ENCODE data around the gene ELAC1.

ELAC1 gene, protein sequence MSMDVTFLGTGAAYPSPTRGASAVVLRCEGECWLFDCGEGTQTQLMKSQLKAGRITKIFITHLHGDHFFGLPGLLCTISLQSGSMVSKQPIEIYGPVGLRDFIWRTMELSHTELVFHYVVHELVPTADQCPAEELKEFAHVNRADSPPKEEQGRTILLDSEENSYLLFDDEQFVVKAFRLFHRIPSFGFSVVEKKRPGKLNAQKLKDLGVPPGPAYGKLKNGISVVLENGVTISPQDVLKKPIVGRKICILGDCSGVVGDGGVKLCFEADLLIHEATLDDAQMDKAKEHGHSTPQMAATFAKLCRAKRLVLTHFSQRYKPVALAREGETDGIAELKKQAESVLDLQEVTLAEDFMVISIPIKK

DNA sequence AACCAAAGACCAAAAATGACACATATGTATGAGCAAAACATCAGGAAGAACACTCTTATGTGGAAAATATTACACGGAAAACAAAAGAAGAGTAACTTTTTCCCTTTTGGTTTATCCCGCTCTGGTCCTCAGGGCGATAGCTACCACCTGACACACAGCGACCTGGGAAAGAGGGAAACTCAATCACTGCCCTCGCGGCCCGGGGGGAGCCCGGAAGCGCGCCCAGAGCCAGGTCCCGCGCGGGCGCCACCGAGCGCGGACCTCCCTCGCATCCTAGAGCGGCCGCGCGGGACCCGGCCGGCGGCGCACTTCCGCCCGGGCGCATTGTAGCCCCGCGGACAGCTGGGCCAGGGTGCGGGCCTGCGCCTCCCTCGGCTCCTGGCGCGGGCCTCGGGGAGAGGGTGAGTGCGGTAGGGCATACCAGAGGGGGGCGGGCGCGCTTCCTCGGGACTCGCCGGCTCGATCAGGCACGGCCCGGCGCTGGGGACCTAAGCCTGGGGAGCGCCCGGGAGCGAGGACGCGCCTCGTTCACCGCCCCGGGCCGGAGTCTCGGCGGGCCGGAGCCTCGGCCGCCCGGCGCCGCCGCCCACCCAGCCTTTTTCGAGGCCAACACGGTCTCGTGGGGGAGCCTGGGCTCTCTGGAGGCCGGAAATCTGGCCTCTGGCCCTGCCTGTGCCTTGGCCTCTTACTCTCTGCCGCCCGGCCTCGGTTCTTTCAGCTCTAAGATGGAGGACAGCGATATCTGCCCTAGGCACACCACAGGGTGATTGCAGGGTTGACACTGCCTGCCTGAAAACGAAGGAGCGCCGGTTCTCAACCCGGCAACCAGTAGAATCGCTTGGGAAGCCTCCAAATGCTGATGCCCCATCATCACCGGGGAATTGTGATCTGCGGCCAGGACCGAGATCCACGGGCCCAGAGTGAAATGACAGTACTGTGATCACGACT is at the start of gene ELAC1:
Gene ELAC1 (plus strand): TSS at position 327 of the 948 bp plus-strand sequence. CDS start 6,365 bp downstream, outside the sequence.
- peak within 1 kb of the TSS; percentile 95 for H3K27ac ChIP-seq (ENCODE audit: low read depth, low read length)
- peak within 1 kb of the TSS; percentile 86 for H3K9ac ChIP-seq (ENCODE audit: low read length)
- H3K4me1 ChIP-seq (ENCODE audit: control insufficient read depth, insufficient read depth, low read length) = peaks cover 10% of the 10 kb centered on the region
- H3K4me3 ChIP-seq (ENCODE audit: low read length) = peak within 1 kb of the TSS; percentile 64
- no peaks in the 10 kb centered on the region for H3K27me3 ChIP-seq (ENCODE audit: control insufficient read depth, insufficient read depth, low read length)
- H3K36me3 ChIP-seq (ENCODE audit: control insufficient read depth, insufficient read depth, low read length) = no peaks in the 10 kb centered on the region

DNA sequence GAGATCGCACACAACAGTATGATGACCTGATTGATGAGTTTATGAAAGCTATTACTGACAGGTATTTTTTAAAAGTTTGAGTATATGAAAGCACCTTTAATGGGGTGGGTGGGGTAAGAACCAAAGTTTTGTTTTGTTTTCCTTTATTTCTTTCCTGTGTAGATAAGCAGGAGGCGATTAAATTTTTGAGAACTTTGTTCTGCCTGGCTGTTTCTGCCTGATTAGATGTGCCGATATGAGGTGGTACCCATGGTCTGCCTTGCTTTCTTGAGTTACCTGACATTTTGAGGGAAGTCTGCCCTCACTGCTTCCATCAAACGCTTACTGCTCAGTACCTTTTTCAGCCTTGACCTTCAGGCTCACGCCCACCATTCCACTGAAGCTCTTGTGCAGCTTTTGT is 49.7 kb upstream of the ELAC1 start:
- H3K9ac ChIP-seq (ENCODE audit: low read length) = no peak overlapping the region
- no peaks in the 10 kb centered on the region for H3K4me1 ChIP-seq (ENCODE audit: control insufficient read depth, insufficient read depth, low read length)
- H3K27ac ChIP-seq (ENCODE audit: low read depth, low read length) = no peak overlapping the region
- H3K4me3 ChIP-seq (ENCODE audit: low read length) = no peak overlapping the region
- peaks cover 12% of the 10 kb centered on the region for H3K36me3 ChIP-seq (ENCODE audit: control insufficient read depth, insufficient read depth, low read length)
- H3K27me3 ChIP-seq (ENCODE audit: control insufficient read depth, insufficient read depth, low read length) = no peaks in the 10 kb centered on the region

DNA sequence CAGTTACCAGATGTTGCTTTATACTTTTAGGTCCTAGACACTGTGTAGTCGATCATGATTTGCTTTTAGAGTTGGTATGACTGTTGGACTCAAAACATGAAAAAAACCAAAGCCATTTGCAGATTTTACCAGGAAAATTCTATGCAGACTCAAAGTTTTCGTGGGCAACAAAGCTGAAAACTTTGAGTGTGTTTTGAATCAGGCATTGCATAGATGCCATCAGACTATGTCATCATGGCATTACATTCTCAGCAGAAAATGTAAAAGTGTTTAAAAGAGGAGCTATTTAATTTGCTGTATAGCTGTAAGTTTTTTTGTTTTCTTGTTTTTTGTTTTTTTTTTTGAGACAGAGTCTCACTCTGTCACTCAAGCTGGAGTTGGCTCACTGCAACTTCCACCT is 43.5 kb upstream of the ELAC1 start:
- Histone ChIP-seq H3K27ac (ENCODE audit: low read depth, low read length) (no peak overlapping the region), H3K27me3 (ENCODE audit: control insufficient read depth, insufficient read depth, low read length) (no peaks in the 10 kb centered on the region), H3K4me3 (ENCODE audit: low read length) (no peak overlapping the region), H3K4me1 (ENCODE audit: control insufficient read depth, insufficient read depth, low read length) (no peaks in the 10 kb centered on the region), H3K9ac (ENCODE audit: low read length) (no peak overlapping the region), H3K36me3 (ENCODE audit: control insufficient read depth, insufficient read depth, low read length) (peaks cover 5% of the 10 kb centered on the region)

DNA sequence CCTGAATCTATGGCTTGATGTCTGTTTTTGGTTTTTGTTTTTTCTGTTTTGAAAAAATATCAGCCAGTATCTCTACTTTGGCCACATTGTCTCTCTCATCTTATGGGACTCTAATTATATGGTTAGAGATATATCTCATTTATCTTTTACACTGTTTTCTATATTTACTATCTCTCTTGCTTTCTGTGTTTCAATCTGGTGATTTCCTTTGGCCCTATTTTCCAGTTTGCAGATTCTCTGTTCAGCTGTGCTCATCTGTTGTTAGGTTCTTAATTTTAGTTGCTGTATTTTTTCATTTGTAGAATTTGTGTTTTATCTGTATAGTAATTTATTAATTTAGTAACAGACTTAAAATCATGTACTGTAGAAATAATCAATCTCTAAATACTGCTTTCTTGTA is 41.3 kb upstream of the ELAC1 start:
- H3K36me3 ChIP-seq (ENCODE audit: control insufficient read depth, insufficient read depth, low read length) = peaks cover 5% of the 10 kb centered on the region
- H3K4me3 ChIP-seq (ENCODE audit: low read length) = no peak overlapping the region
- no peaks in the 10 kb centered on the region for H3K4me1 ChIP-seq (ENCODE audit: control insufficient read depth, insufficient read depth, low read length)
- H3K27me3 ChIP-seq (ENCODE audit: control insufficient read depth, insufficient read depth, low read length) = no peaks in the 10 kb centered on the region
- no peak overlapping the region for H3K27ac ChIP-seq (ENCODE audit: low read depth, low read length)
- H3K9ac ChIP-seq (ENCODE audit: low read length) = no peak overlapping the region

DNA sequence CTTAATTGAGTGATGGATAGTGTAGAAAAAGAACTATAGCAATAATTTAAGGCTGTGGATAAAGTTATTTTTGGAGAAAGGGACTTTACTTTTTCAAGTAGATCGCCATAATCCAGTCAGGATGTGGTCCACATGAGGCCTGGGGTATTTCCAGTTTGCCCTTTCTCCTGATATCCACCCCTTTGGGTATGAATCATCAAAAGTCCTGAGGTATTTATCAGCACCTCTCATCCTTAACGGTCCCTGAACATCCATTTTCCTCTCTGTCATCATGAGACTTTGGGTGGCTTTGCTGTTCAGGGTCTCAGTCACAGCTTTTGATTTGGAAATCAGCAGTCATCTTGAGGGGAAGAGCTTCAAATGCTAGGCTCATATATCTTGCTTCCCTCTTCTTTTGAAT is 39.3 kb upstream of the ELAC1 start:
- H3K27ac ChIP-seq (ENCODE audit: low read depth, low read length) = no peak overlapping the region
- H3K36me3 ChIP-seq (ENCODE audit: control insufficient read depth, insufficient read depth, low read length) = no peaks in the 10 kb centered on the region

DNA sequence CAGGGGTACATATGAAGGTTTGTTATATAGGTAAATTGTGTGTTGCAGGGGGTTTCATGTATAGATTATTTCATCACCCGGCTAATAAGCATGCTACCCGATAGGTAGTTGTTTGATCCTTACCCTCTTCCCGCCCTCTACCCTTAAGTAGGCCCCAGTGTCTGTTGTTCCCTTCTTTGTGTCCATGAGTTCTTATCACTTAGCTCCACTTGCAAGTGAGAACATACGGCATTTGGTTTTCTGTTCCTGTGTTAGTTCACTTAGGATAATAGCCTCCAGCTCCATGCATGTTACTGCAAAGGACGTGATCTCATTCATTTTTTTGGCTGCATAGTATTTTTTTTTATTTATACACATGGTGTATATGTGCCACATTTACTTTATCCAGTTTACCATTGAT is 34.2 kb upstream of the ELAC1 start:
- no peaks in the 10 kb centered on the region for H3K36me3 ChIP-seq (ENCODE audit: control insufficient read depth, insufficient read depth, low read length)
- H3K4me3 ChIP-seq (ENCODE audit: low read length) = no peak overlapping the region
- H3K4me1 ChIP-seq (ENCODE audit: control insufficient read depth, insufficient read depth, low read length) = no peaks in the 10 kb centered on the region
- H3K9ac ChIP-seq (ENCODE audit: low read length) = no peak overlapping the region
- H3K27ac ChIP-seq (ENCODE audit: low read depth, low read length) = no peak overlapping the region
- H3K27me3 ChIP-seq (ENCODE audit: control insufficient read depth, insufficient read depth, low read length) = no peaks in the 10 kb centered on the region

More for the DNA sequence above, 39.3 kb upstream of the ELAC1 start:
- Histone ChIP-seq H3K27me3 (ENCODE audit: control insufficient read depth, insufficient read depth, low read length) (no peaks in the 10 kb centered on the region), H3K4me3 (ENCODE audit: low read length) (no peak overlapping the region), H3K4me1 (ENCODE audit: control insufficient read depth, insufficient read depth, low read length) (no peaks in the 10 kb centered on the region), H3K9ac (ENCODE audit: low read length) (no peak overlapping the region)

DNA sequence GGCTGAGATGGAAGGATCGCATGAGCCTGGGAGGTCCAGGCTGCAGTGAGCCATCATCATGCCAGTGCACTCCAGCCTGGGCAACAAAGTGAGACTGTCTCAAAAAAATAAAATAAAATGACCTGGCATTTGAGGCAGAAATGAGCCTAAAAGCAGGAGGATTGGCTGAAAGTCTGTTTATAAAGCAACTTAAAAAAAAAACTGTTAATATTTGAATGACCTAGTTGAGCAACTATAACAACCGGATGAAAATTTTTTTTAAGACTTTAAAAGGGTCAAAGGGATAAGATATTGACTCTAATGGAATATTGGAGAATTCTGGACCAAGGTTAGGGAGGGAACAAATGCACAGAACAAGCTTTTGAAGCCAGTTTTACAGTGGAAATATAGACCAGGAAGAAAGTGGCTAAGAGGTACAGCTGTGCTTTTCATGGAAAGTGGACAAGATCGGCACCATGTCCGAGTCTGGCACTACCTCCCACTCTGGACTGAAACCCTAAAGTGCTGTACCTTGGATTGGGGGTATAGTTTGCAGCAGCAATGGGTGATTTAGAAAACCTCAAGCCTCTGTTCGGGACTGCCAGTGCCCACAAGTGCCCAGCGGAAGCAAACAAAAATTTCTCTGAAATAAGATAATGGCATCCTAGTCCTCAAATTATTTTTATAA is 33.2 kb upstream of the ELAC1 start:
- Histone ChIP-seq H3K27ac (ENCODE audit: low read depth, low read length) (no peak overlapping the region), H3K36me3 (ENCODE audit: control insufficient read depth, insufficient read depth, low read length) (no peaks in the 10 kb centered on the region), H3K27me3 (ENCODE audit: control insufficient read depth, insufficient read depth, low read length) (no peaks in the 10 kb centered on the region), H3K4me1 (ENCODE audit: control insufficient read depth, insufficient read depth, low read length) (no peaks in the 10 kb centered on the region), H3K4me3 (ENCODE audit: low read length) (no peak overlapping the region), H3K9ac (ENCODE audit: low read length) (no peak overlapping the region)

DNA sequence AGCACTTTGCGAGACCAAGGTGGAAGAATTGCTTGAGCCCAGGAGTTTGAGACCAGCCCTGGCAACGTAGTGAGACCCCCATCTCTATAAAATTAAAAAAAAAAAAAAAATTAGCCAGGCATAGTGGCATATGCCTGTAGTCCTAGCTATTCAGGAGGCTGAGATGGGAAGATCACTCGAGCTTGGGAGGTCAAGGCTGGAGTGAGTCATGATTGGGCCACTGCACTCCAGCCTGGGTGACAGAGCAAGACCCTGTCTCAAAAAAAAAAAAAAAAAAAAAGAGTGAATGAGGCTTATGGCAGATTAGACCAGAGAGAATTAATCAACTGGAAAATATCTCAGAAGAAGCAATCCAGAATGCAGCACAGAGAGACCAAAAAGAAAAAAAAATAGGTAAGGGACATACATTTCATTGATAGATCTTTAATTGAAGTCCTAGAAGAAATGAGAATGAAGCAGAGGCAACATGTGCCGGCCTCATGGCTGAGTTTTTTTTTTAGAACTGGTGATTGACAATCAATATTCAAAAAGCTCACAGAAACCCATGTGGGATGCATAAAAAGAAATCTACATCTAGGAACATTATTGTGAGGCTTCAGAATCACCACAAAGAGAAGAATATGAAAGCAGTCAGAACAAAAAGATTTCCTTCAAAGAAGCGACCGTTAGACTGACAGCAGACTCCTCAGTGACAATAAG is 32.2 kb upstream of the ELAC1 start:
- H3K4me1 ChIP-seq (ENCODE audit: control insufficient read depth, insufficient read depth, low read length) = no peaks in the 10 kb centered on the region
- no peak overlapping the region for H3K27ac ChIP-seq (ENCODE audit: low read depth, low read length)
- H3K4me3 ChIP-seq (ENCODE audit: low read length) = no peak overlapping the region
- no peaks in the 10 kb centered on the region for H3K36me3 ChIP-seq (ENCODE audit: control insufficient read depth, insufficient read depth, low read length)
- no peak overlapping the region for H3K9ac ChIP-seq (ENCODE audit: low read length)
- no peaks in the 10 kb centered on the region for H3K27me3 ChIP-seq (ENCODE audit: control insufficient read depth, insufficient read depth, low read length)

DNA sequence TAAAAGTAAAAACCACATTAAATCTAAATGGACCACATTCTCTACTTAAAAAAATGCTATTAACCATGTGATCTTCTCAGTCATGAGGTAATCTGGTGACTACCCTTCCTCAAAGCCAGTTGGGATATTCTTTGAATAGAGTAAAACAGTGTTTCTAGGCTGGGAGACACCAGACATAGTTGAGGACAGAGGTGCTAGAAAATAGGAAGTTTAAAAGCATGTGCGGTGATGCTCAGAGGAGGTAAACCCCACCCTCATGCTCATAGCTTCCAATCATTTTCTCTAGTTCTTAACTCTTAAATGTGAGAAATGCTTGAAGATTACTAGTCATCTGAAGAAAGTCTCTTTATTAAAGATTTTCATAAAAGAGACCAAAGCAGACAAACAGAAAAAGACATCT is 30.7 kb upstream of the ELAC1 start:
- no peaks in the 10 kb centered on the region for H3K27me3 ChIP-seq (ENCODE audit: control insufficient read depth, insufficient read depth, low read length)
- H3K4me3 ChIP-seq (ENCODE audit: low read length) = no peak overlapping the region
- H3K9ac ChIP-seq (ENCODE audit: low read length) = no peak overlapping the region
- H3K27ac ChIP-seq (ENCODE audit: low read depth, low read length) = no peak overlapping the region
- no peaks in the 10 kb centered on the region for H3K4me1 ChIP-seq (ENCODE audit: control insufficient read depth, insufficient read depth, low read length)
- H3K36me3 ChIP-seq (ENCODE audit: control insufficient read depth, insufficient read depth, low read length) = no peaks in the 10 kb centered on the region

DNA sequence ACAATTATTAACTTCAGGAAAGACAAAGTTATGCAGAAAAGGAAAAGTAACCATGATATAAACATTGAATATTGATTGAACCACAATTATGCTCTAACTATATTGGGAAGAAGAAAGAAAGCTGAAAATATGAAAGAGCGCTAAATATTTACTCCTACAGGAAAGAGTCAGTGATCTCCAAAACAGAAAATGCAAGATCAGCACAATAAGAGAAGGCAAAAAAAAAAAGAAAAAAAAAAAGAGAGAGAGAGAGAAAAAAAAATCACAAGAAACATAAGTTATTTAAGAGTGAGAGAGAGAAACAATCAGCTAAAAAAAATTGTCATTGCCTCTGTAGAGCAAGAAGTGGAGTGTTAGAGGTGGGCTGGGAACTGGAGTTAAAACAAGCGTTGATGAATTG is 28.9 kb upstream of the ELAC1 start:
- Histone ChIP-seq H3K9ac (ENCODE audit: low read length) (no peak overlapping the region), H3K27me3 (ENCODE audit: control insufficient read depth, insufficient read depth, low read length) (no peaks in the 10 kb centered on the region), H3K36me3 (ENCODE audit: control insufficient read depth, insufficient read depth, low read length) (no peaks in the 10 kb centered on the region), H3K4me1 (ENCODE audit: control insufficient read depth, insufficient read depth, low read length) (no peaks in the 10 kb centered on the region), H3K27ac (ENCODE audit: low read depth, low read length) (no peak overlapping the region), H3K4me3 (ENCODE audit: low read length) (no peak overlapping the region)

DNA sequence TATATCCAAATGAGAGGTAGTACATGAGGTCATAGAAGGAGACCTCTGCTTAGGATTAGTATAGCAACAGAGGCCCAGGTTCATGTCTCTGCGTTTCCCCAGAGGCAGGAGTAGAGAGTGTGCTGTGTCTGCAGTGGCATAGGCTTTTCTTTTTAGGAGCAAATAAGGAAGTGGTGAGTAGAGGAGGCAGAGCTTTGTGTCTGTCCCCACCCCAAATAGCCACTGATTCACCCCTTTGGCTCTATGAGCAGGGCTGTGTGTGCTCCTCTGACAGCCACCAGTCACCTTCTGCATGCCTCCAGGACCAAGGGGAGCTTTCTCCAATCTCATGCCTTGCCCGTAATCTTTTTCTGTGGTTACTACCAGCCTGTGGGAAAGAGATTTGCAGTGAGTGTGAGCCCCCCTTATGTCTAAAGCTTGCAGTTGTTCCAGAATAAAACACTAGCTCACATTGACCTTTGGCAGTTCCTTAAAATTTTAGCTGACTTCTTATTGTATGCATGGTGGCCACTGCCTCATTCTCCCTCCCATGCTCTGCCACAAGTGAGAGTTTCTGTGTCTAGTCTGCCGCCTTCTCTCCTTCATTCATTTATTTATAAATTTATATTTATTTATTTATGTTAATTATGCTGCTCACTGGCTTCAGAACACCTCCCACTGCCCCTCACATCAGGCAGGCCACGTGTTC is 23.5 kb upstream of the ELAC1 start:
- no peak overlapping the region for H3K9ac ChIP-seq (ENCODE audit: low read length)
- H3K27ac ChIP-seq (ENCODE audit: low read depth, low read length) = peak overlapping the region; percentile 8
- no peak overlapping the region for H3K4me3 ChIP-seq (ENCODE audit: low read length)
- no peaks in the 10 kb centered on the region for H3K27me3 ChIP-seq (ENCODE audit: control insufficient read depth, insufficient read depth, low read length)
- H3K4me1 ChIP-seq (ENCODE audit: control insufficient read depth, insufficient read depth, low read length) = no peaks in the 10 kb centered on the region
- peaks cover 3% of the 10 kb centered on the region for H3K36me3 ChIP-seq (ENCODE audit: control insufficient read depth, insufficient read depth, low read length)

All from rectal smooth muscle tissue (tissue), 1 donor.